Lung (tissue), 12 donors: ENCODE measurements around the gene GPR55. TPM values are rescaled to one million over a fixed set of nuclear protein-coding genes. Genes with fewer than 3 reads are reported as not detected.

Source experiments
- ATAC-seq: fragments of 200-7000 bp; cut with Tn5 transposase; one replicate; pipeline ENCODE4 v1.9.1; 2020; ENCODE audit warnings: moderate number of reproducible peaks; ENCODE audit not compliant: insufficient read depth, low FRiP score
- DNase-seq, 3 donors: peaks; one replicate each; pipeline ENCODE4 v3.0.0-alpha.2; 2013 to 2017
- H3K27ac ChIP-seq, 2 donors: one replicate each; pipeline ENCODE4 v1.5.1; 2013; ENCODE audit warnings: mild to moderate bottlenecking in 2 of 2, moderate library complexity in 2 of 2, control low read depth in 1 of 2, inconsistent platforms in 1 of 2, low read depth in 1 of 2, low read length in 1 of 2
- H3K27me3 ChIP-seq, 3 donors: one replicate each; pipeline ENCODE4 v1.5.1; 2013; ENCODE audit warnings: low read length in 2 of 3; ENCODE audit not compliant: control insufficient read depth in 3 of 3, insufficient read depth in 3 of 3
- H3K36me3 ChIP-seq, 4 donors: one replicate each; pipeline ENCODE4 v1.5.1; 2013; ENCODE audit warnings: low read length in 4 of 4, mild to moderate bottlenecking in 1 of 4, moderate library complexity in 1 of 4; ENCODE audit not compliant: control insufficient read depth in 4 of 4, insufficient read depth in 4 of 4
- H3K4me1 ChIP-seq, 5 donors: one replicate each; pipeline ENCODE4 v1.5.1; 2013; ENCODE audit warnings: low read length in 5 of 5, mild to moderate bottlenecking in 2 of 5, moderate library complexity in 1 of 5; ENCODE audit not compliant: control insufficient read depth in 5 of 5, insufficient read depth in 5 of 5
- H3K4me3 ChIP-seq: one replicate; pipeline ENCODE4 v1.5.1; 2013; ENCODE audit warnings: mild to moderate bottlenecking, control low read depth, moderate library complexity
- H3K9ac ChIP-seq, 2 donors: one replicate each; pipeline ENCODE4 v1.5.1; 2013; ENCODE audit warnings: low read length in 2 of 2, control low read depth in 1 of 2; ENCODE audit not compliant: insufficient read depth in 1 of 2
- H3K9me3 ChIP-seq, 4 donors: one replicate each; pipeline ENCODE4 v1.5.1; 2013; ENCODE audit warnings: low read length in 3 of 4, mild to moderate bottlenecking in 1 of 4, moderate library complexity in 1 of 4; ENCODE audit not compliant: control insufficient read depth in 4 of 4, insufficient read depth in 3 of 4
- WGBS, 2 donors: extraction: QIAGEN DNeasy Blood & Tissue Kit; methylation state at CpG; one replicate each; pipeline ENCODE4 v1.1.7; 2013; 5-methylcytosine and 5-hydroxymethylcytosine counted together
- polyA plus RNA-seq, 2 donors: library from polyadenylated mRNA; stranded (reverse); fragments of 200-250 nt; gene quantifications; one replicate each; pipeline ENCODE4 v1.2.1, GENCODE V29; 2013
- total RNA-seq, 2 donors: library from RNA; depleted of rRNA in 1 of 2; stranded (reverse); fragments of >200 nt in 1 of 2; gene quantifications; one replicate each; pipeline ENCODE4 v1.2.1, GENCODE V29; 2014 to 2021
- TF ChIP-seq, protein P1 (sequence below): IDR thresholded peaks from 2 replicates; pipeline ENCODE4 v1.5.1; 2012; ENCODE audit warnings: mild to moderate bottlenecking; ENCODE audit errors: control extremely low read depth, extremely low read depth
- donor health status: control.
- donor health status: control.
- donor health status: Bipolar disorder and iron deficiency.
- donor health status: healthy.
- donor health status: DM: yes; HTN: yes; CAD: no.

GPR55 gene
- total and polyA plus RNA-seq, 4 donors = 0.18 to 0.58 (median 0.29) TPM

DNA sequence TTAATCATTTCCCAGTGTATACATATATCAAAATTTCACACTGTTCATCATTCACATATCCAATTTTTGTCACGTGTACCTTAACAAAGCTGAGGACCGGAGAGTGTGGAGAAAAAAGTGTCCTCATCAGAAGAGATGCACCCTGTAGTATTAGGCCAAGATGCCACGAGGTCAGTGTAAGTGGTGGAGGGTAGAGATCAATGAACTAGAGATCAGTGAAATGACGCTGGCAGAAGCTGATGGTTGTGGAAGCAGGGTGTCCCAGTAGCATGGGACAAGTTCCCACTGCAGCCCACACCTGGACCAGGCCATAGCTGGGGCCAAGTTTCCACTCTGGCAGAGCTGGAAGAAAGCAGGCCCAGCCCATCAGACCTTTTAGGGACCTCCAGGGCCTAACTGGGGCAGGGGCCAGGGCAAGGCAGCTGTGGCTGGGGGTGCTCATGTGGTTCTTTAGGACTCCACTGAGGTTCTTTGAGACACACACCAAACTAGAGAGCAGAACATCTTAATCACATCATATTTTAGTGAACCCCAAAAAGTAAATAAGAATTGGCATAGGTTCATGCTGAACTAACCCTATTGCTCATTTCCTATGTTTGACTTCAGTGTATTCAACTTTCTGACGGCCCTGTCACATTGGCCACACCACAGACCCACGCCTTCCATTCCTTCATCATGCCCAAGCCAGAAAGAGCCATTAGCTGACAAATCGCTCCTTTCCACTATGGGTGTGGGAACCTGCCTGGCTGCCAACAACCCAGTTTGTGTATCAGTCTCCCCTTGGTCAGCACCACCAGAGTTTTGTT is 21.6 kb upstream of the GPR55 start:
- Histone ChIP-seq H3K4me1 (peaks cover 0 to 4% (median 3%) of the 10 kb centered on the region in 5 donors), H3K9ac (no peak overlapping the region), H3K36me3 (no peaks in the 10 kb centered on the region), H3K27me3 (no peaks in the 10 kb centered on the region), H3K27ac (no peak overlapping the region), H3K9me3 (no peaks in the 10 kb centered on the region), H3K4me3 (no peak overlapping the region)
- ATAC-seq = no peak
- TF ChIP-seq, protein P1, sequence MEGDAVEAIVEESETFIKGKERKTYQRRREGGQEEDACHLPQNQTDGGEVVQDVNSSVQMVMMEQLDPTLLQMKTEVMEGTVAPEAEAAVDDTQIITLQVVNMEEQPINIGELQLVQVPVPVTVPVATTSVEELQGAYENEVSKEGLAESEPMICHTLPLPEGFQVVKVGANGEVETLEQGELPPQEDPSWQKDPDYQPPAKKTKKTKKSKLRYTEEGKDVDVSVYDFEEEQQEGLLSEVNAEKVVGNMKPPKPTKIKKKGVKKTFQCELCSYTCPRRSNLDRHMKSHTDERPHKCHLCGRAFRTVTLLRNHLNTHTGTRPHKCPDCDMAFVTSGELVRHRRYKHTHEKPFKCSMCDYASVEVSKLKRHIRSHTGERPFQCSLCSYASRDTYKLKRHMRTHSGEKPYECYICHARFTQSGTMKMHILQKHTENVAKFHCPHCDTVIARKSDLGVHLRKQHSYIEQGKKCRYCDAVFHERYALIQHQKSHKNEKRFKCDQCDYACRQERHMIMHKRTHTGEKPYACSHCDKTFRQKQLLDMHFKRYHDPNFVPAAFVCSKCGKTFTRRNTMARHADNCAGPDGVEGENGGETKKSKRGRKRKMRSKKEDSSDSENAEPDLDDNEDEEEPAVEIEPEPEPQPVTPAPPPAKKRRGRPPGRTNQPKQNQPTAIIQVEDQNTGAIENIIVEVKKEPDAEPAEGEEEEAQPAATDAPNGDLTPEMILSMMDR = no peak
- 86 to 89% methylated on average over 7 of the region's 7 CpGs for WGBS, 2 donors
- no peak for DNase-seq

DNA sequence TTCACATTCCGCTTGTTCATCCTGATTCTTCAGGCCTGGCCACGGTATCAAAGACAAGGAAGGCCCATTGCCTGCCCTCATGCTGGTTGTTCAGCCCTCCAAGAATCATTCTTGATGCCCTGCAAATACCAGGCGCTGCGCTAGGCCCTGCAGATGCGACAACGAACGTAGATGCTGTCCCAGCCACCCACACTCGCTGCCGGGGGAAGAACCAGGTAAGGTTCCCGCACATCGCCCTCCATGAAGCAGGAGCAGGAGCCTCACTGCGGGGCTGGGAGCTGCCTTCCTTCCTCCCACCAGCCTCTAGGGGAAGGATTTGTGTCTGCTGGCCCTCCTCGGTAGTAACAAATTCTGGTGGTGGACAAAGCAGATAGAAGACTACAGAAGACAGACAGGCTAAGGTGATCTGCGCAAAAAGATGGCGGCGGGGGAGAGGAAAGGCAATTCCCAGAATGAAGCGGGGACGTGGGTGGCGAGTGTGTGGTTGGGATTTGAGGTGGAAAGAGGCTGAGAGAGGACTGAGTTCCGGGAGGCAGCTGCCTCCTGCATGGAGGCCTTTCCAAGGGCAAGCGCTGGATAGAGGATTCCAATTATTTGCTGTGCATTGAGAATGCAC is 19.8 kb upstream of the GPR55 start:
- no peak for DNase-seq
- no peak overlapping the region for H3K9ac ChIP-seq
- no peak overlapping the region for H3K4me3 ChIP-seq
- no peak for ATAC-seq
- H3K27ac ChIP-seq = no peak overlapping the region
- no peaks in the 10 kb centered on the region for H3K9me3 ChIP-seq
- H3K4me1 ChIP-seq = peaks cover 0 to 4% (median 0%) of the 10 kb centered on the region in 5 donors
- H3K27me3 ChIP-seq = no peaks in the 10 kb centered on the region
- TF ChIP-seq, protein P1 = no peak
- WGBS, 2 donors = 96% methylated on average over 21 of the region's 21 CpGs
- no peaks in the 10 kb centered on the region for H3K36me3 ChIP-seq

DNA sequence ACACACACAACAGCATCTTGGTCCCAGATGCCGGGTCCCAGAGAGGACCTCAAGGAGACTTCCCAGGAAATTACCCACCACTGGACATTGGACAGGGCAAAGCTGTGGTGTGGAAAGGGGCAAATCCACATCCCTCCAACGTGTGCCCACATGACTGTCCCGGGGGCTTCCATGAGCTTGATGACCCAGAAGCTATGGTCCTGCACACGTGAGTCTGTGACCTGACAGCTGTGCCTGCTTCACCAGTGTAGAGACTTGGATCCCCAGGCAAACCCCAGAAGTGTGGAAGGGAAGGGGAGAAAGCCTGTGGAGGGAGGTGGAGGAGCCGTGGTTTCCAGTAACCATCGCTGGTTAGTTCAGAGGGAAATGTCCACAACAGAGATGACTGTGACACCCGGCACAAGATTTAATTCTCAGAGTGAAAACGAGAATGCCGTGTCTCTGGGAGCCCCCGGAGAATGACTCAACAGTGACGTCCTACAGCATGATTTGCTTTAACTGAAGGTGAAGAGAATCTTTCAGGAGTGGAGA is 19.1 kb upstream of the GPR55 start:
- no peak for DNase-seq
- no peaks in the 10 kb centered on the region for H3K36me3 ChIP-seq

More for the DNA sequence above, 19.1 kb upstream of the GPR55 start:
- H3K4me1 ChIP-seq = peaks cover 0 to 4% (median 0%) of the 10 kb centered on the region in 5 donors
- no peak overlapping the region for H3K4me3 ChIP-seq
- 64 to 77% methylated on average over 11 of the region's 11 CpGs for WGBS, 2 donors
- H3K9me3 ChIP-seq = no peaks in the 10 kb centered on the region
- H3K27ac ChIP-seq = no peak overlapping the region
- ATAC-seq = no peak
- no peaks in the 10 kb centered on the region for H3K27me3 ChIP-seq
- H3K9ac ChIP-seq = no peak overlapping the region
- TF ChIP-seq, protein P1 = no peak
